ENCODE measurements around the gene GPR149.

GPR149 gene

DNA sequence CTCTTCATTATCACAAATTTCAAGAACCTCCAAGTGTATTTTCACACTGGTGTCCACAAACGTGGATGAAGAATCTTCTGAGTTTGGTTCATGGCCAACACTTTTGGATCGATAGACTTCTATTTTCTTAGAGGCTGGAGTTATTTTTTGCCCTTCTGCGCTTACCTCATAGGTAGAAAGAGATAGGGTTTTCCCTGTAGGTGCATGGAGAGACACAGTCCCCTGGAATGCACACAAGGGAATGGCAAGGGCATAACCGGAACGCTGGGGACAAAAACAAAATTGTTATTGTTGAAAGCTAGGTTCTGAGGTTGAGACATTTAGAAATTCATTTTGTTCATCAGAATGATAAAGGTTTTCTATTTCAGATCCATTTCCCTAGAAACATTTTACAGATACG is 92.0 kb downstream of the GPR149 start:
- no peak for DNase-seq

DNA sequence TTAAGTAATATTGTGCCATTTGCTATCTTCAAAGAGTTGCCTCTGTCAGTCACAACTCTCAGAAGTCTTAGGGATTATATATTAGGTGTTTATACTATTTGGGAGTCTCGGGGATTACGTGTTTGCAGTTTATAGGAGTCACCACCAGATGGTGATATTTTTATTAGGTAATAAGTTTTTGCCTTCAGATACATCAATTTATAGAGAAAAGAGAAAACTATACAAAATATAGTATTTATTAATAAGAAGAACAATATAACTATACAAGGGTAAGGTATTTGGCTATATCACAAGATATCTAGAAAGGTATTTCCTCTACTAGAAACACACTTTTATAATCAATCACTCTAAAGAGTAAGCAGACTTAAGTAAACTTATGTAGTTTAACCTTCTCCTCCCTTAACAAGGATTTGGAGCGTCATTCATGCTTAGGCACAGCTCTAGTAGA is 95.0 kb downstream of the GPR149 start:
- DNase-seq: no peak

DNA sequence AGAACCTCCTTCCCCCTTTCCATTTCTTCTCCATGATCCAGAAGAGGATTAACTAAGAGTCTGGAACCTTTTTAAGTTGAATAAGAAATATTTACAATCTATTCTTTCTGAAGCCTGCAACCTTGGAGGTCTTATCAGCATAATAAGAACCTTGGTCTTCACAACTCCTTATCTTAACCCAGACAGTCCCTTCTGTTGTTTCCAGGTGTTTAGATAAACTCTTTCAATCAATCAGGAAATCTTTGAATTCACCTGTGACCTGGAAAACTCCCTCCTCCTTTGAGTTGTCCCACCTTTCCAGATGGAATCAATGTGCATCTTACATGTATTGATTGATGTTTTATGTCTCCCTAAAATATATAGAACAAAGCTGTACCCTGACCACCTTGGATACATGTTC is 102.1 kb downstream of the GPR149 start:
- no peak for DNase-seq

DNA sequence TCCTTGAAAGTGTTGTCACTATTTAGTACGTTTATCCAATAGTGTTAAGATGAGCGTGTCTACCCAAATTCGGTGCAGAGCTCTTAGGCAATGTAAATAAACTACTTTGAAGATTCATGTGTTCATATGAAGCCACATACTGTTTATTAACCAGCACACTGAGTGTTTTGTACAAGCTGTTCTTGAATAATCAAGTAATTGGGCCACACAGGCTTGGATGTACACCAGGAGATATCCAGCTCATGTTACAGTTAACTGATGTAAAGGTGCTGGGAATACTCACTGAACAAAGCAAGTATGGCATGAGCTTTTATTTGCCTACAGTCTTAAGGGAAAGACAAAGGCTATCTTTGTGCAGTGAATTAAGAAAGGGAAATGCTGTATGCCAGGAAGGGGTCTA is 105.1 kb downstream of the GPR149 start:
- no peak for DNase-seq

DNA sequence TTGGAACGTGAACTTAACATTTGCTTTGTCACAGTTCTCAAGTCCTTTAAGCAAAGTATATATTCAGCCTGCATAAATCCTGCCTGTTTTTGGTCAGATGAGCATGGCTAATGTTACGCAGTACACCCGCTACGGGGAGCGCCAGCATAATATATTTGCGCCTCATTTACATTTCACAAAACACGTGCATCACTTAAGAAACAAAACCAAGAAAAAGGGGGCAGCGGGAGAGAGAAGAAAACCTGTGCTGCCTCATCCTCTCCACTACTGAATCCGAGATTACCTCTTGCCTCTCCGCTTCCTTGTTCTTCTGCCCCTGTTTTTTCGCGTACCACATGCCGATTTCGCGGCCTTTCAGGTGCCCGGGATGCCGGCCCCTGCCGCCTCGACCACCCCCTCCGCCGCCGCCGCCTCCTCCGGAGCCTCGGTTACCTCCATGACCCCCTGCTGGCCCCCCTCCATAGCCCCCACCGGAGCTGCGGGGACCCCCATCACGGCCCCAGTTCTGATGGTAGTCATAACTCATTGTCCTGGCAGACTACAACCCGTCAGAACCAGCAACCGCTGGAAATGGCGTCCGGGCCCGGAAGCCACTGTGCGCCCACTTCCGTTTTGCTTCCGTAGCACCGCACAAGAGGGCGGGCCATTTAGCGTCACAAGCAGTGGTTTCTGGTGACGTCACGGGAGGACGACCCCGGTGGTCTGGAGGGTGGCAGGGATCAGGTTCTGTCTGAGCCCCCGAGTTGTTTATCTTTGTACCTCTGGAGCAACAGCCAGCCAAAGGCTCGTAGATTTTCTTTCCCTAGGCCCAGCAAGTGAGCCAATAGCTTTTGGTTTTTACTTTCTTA is 105.9 kb downstream of the GPR149 start, which contains the start of gene DHX36:
DHX36 (minus strand) TSS at position 597 of the 848 bp plus-strand sequence; CDS start at position 526, 71 bp downstream.
- peak; percentile 78 to 80 for DNase-seq

DNA sequence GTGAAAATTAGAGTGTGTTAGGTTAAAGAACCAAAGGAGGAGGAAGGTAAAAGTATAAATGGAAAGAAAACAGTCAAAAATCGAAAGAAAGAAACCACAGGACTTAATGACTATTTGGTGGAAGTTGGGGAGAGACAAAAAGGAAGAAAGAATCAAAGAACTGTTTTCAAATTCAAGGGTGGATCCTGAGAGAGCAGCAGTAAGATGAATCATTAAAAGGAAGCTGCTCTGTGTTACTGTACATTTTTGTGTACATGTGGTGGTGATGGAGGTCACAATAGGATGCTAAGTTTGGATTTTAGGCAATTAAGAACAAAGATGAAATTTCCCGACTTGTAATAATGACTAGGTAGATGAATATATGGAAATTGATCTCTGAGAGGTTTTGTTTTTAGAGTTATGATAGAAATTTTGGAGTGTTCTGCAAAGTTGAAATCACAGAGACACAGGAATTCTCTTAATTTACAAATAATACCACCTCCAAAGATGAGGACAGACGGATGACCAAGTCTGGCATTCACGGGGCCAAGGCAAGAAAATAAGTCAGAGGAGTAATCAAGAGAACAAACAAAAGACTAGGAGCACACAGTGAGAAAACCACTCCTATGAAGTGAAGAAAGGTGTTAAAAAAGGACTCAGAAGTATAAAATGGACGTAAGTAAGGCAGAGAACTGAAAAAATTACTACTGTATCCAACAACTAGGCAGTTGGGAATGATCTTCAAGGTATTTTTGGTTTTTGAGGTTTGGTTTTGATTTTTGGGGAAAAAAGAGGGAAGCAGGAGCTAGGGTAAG is 112.8 kb downstream of the GPR149 start:
- DNase-seq: no peak

DNA sequence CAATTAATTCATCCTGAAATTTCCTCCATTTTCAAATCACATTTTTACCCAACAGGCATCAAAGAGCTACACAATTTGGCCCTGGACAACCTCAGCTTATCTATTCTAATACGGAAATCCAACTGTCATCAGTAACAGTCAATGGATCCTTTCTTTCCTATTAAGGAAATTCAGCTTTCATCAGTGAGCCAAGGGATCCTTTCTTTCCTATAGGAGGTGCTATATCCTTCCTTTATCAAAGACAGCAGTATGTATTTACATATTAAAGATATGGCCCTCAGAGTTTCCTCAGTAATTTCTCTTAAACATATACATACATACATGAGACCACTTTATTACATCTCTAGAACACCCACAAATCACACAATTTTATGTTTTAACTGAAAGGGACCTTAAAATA is 115.8 kb downstream of the GPR149 start:
- DNase-seq: no peak

DNA sequence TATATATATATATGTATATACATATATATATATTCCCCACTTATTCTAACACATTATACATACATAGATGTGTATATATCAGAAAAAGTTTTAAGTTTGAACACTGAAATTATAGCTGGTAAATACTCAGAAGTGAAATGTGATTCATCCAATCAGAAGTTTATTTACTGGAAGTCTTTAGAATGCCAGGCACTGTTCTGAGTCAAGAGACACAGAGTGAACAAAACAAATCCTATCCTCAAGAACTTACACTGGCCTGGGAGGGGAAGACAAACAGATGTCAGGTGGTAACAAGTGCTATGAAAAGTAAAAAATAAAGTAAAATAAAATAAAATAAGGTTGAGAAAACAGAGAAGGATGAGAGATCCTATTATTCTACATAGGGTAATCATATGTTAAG is 119.2 kb downstream of the GPR149 start:
- DNase-seq: no peak

DNA sequence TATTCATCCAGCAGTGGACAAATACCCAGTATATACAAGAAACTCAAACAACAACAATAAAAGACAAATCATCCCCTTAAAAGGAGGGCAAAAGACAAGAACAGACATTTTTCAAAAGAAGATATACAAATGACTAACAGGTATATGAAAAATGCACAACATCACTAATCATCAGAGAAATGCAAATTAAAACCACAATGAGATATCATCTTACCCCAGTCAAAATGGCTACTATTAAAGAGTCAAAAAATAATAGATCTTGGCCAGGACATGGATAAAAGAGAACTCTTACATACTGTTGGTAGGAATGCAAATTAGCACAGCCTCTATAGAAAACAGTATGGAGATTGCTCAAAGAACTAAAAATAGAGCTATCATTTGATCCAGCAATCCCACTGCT is 122.6 kb downstream of the GPR149 start:
- no peak for DNase-seq

DNA sequence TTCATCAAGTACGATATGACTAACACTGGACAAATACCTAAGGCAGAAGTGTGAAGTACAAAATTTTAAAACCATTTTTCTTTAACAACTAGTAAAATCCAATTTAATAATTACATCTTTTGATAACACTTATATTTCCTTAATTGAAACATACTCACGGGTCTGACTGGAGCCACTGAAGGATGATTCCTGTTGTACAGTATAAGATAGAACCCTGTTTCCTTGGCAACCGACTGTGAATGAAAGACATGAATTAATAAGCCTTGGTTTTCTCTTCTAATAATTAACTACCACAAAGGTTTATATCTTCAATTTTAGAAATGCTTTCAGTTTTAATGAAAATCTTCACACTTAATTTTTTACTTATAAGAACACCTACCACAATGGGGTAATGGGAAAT is 125.1 kb downstream of the GPR149 start:
- DNase-seq: no peak

DNA sequence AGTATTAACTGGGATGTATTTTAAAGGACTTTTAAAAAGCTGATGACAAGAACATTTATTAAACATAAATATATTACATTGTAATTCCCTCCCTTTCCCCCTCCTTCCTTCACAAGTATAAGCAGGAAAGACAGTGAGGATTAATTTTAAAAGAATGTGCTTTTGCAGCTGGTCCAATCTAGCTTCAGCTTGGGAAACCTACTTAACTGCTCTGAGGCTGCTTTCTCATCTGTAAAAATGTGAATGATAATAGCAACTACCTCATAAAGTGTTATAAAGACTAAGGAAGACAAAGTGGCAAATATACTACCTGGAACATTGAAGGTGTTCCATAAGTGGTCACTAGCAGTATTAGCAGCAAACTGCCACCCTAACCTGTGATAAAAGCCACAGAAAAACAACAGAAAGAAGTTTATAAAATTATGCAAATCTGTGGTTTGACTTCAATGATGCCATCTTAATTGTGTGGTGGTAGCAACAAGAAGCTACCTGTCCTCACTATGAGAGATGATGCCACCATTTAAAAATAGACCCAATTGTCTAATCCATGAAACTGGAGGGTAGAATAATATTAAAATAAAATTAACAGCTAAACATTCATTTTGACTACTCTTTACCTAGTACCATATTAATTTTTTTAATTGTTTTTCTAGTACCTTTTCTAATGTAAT is 125.7 kb downstream of the GPR149 start:
- DNase-seq: no peak

DNA sequence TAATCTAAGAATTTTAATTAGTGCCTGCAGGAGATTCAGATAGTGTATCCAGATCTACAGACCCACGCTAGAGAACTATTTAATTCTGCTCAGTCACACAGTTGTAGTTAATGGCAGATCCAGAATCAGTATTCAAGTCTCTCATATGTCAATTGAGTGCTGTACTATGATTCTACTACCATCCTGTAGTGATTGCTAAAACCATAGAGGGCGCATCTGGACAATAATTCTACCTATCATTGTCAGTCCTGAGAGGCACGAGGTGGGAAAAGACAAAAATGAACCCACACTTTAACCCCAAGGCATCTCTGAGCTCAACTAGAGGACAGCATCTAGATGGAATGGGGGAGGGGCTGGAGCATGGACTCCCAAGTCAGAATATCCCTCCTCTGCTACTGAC is 128.4 kb downstream of the GPR149 start:
- no peak for DNase-seq

DNA sequence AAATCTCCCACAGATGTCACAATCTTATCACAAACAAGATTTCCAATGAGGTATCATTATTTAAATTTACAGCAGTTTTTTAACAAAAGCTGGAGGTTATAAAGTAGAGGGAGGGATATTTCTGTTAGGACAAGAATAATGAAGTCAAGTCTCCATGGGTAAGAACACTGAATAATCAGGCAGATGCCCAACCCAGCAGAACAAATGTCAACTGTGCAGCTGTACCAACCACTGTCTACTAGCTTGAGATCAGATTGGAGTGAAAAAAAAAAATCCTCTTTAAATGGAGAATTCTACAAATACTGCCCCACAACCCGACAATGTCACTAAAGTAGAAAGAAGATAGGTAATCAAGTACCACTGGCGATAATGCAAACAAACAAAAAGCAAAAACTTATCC is 136.0 kb downstream of the GPR149 start:
- DNase-seq: no peak

DNA sequence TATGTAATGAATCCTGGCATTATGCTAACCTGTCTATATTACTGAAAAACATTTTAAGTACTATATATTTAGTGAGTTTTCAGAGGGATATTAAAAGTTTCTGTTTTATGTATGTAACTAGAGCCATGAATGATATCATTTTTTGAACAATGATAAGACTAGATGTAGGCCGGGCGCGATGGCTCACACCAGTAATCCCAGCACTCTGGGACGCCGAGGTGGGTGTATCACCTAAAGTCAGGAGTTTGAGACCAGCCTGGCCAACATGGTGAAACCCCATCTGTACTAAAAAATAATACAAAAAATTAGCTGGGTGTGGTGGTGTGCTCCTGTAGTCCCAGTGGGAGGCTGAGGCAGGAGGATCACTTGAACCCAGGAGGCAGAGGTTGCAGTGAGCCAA is 139.8 kb downstream of the GPR149 start:
- DNase-seq: no peak
